Transverse colon (tissue), 4 donors: Measurements from ENCODE around the gene SHROOM1. TPM values are rescaled to one million over a fixed set of nuclear protein-coding genes. Genes with fewer than 3 reads are reported as not detected.

Experiments
- DNase-seq: peaks from one replicate; pipeline ENCODE4 v3.0.0-alpha.2; 2019
- H3K27ac ChIP-seq, 4 donors: fragments of 200-600 bp; sonication (generic); 2 replicates each; pipeline ENCODE4 v1.5.1; 2016 to 2018; ENCODE audit warnings: inconsistent platforms in 4 of 4
- H3K27me3 ChIP-seq: fragments of 200-600 bp; sonication (generic); 2 replicates; pipeline ENCODE4 v1.5.1; 2017; ENCODE audit warnings: inconsistent platforms
- H3K36me3 ChIP-seq, 4 donors: fragments of 200-600 bp; sonication (generic); 2 replicates each; pipeline ENCODE4 v1.5.1; 2017 to 2019; ENCODE audit warnings: inconsistent platforms in 4 of 4
- H3K4me1 ChIP-seq, 4 donors: fragments of 200-600 bp; sonication (generic); 2 replicates each; pipeline ENCODE4 v1.5.1; 2017 to 2020; ENCODE audit warnings: inconsistent platforms in 4 of 4
- H3K4me3 ChIP-seq, 4 donors: fragments of 200-600 bp; sonication (generic); 1 replicate in 1 of 4; 2 replicates in 3 of 4; pipeline versions ENCODE4 v1.5.1 to v1.6.1; 2017 to 2019; ENCODE audit warnings: inconsistent platforms in 4 of 4
- H3K9me3 ChIP-seq, 2 donors: fragments of 200-600 bp; sonication (generic); 2 replicates each; pipeline ENCODE4 v1.5.1; 2017 to 2019; ENCODE audit warnings: inconsistent platforms in 2 of 2
- CTCF ChIP-seq, 5 experiments: fragments of 200-600 bp in 3 of 5; fragments of 450-650 bp in 2 of 5; sonication (generic) in 3 of 5; IDR thresholded peaks; 1 replicate in 2 of 5; 2 replicates in 3 of 5; pipeline ENCODE4 v1.5.1; 2016 to 2017; ENCODE audit warnings: antibody characterized with exemption in 5 of 5, inconsistent platforms in 3 of 5, mild to moderate bottlenecking in 2 of 5, moderate library complexity in 1 of 5
- EP300 ChIP-seq: sonication (generic); formaldehyde crosslinking; IDR thresholded peaks from one replicate; pipeline ENCODE4 v1.6.1; 2017; ENCODE audit warnings: antibody characterized with exemption, low read depth
- POLR2A ChIP-seq: fragments of 450-650 bp; IDR thresholded peaks from one replicate; pipeline ENCODE4 v1.6.1; 2016; ENCODE audit warnings: antibody characterized with exemption, mild to moderate bottlenecking, moderate library complexity
- POLR2AphosphoS5 ChIP-seq, 3 donors: sonication (generic); formaldehyde crosslinking; IDR thresholded peaks; one replicate each; pipeline ENCODE4 v1.6.1; 2016; ENCODE audit warnings: antibody characterized with exemption in 3 of 3
- WGBS, 2 donors: methylation state at CpG; one replicate each; pipeline ENCODE4 v1.1.5; 2018; ENCODE audit warnings: low coverage in 1 of 2; 5-methylcytosine and 5-hydroxymethylcytosine counted together
- in situ Hi-C, 4 donors: fragments of 200-750 bp; cut with MboI; loops; one replicate each; pipeline versions ENCODE4 v1.15.0 to v1.15.1; 2017; ENCODE audit warnings: low sequenced_read_pairs in 3 of 4, low pct_ligation_motif_present in 1 of 4, low pct_unique_long_range_greater_than_20kb in 1 of 4
- intact Hi-C: fragments of 100-400 bp; cut with DNase I; formaldehyde crosslinking; loops from one replicate; pipeline ENCODE4 v1.15.1; 2023; ENCODE audit warnings: low total_unique reads
- total RNA-seq, 4 donors: library from RNA; depleted of rRNA; stranded (reverse); fragments of >200 nt; gene quantifications; one replicate each; pipeline ENCODE4 v1.1.0, GENCODE V29; 2016

Gene SHROOM1
- total RNA-seq, 4 donors from 2014 or later: 65.3 to 244 (median 77.3) TPM

GRCh38 chr5:132775476-132775961 is 54.9 kb downstream of the SHROOM1 start:
- Histone ChIP-seq H3K9me3 (no peaks in the 10 kb centered on the region), H3K4me1 (peaks cover 7 to 33% (median 24%) of the 10 kb centered on the region in 4 donors), H3K27ac (peak overlapping the region; percentile 80 to 84 (median 83)), H3K4me3 (peak overlapping the region in 2 of 4 donors; percentile 83 to 94), H3K36me3 (no peaks in the 10 kb centered on the region), H3K27me3 (no peaks in the 10 kb centered on the region)
- in situ Hi-C loops (loop anchor here in 1 of 4 donors (25.0 kb wide), 1 partner anchor 388 kb away; no protein-coding TSS in a partner anchor), intact Hi-C loops (no loop called here)
- WGBS, 2 donors: 43 to 67% methylated on average over 2 to 7 of the region's 7 CpGs
- DNase-seq: no peak
- TF ChIP-seq POLR2A (no peak), EP300 (no peak), CTCF (IDR thresholded peaks at IDR 0.05) (no peak)

- 80 to 92% methylated on average over 1 to 5 of the region's 5 CpGs for WGBS, 2 donors
- Histone ChIP-seq H3K9me3 (no peaks in the 10 kb centered on the region), H3K4me3 (no peak overlapping the region), H3K4me1 (peaks cover 7 to 33% (median 24%) of the 10 kb centered on the region in 4 donors), H3K36me3 (no peaks in the 10 kb centered on the region), H3K27me3 (no peaks in the 10 kb centered on the region), H3K27ac (peak overlapping the region in 2 of 4 donors; percentile 83 to 84)
- no peak for DNase-seq
- in situ Hi-C loops (loop anchor here in 1 of 4 donors (25.0 kb wide), 1 partner anchor 388 kb away; no protein-coding TSS in a partner anchor), intact Hi-C loops (no loop called here)
- no peak for TF ChIP-seq POLR2AphosphoS5 (IDR thresholded peaks at IDR 0.05)
Measured at GRCh38 chr5:132774896-132775295, 55.6 kb downstream of the SHROOM1 start.

- Histone ChIP-seq H3K27me3 (no peaks in the 10 kb centered on the region), H3K36me3 (no peaks in the 10 kb centered on the region), H3K9me3 (no peaks in the 10 kb centered on the region), H3K27ac (no peak overlapping the region), H3K4me1 (peaks cover 7 to 33% (median 24%) of the 10 kb centered on the region in 4 donors), H3K4me3 (no peak overlapping the region)
- 63% methylated on average over 3 of the region's 3 CpGs; no CpG with 5 or more reads in 1 of the 2 donors for WGBS, 2 donors
- TF ChIP-seq CTCF (IDR thresholded peaks at IDR 0.05) (no peak), POLR2AphosphoS5 (IDR thresholded peaks at IDR 0.05) (no peak), POLR2A (no peak)
- DNase-seq: no peak
- in situ Hi-C loops: no loop called here
- intact Hi-C loops: no loop called here
Measured at GRCh38 chr5:132774406-132774805, 56.0 kb downstream of the SHROOM1 start.

- Histone ChIP-seq H3K4me3 (no peak overlapping the region), H3K9me3 (no peaks in the 10 kb centered on the region), H3K4me1 (peaks cover 7 to 33% (median 24%) of the 10 kb centered on the region in 4 donors), H3K27ac (no peak overlapping the region), H3K27me3 (no peaks in the 10 kb centered on the region), H3K36me3 (no peaks in the 10 kb centered on the region)
- in situ Hi-C loops: no loop called here
- WGBS, 2 donors: 83% methylated on average over 12 of the region's 12 CpGs; no CpG with 5 or more reads in 1 of the 2 donors
- TF ChIP-seq CTCF (IDR thresholded peaks at IDR 0.05): no peak
- no peak for TF ChIP-seq POLR2A
- TF ChIP-seq EP300: no peak
- TF ChIP-seq POLR2AphosphoS5 (IDR thresholded peaks at IDR 0.05): no peak
- intact Hi-C loops: no loop called here
- no peak for DNase-seq
Measured at GRCh38 chr5:132773601-132774355, 56.7 kb downstream of the SHROOM1 start.
